IMR-90 (cell line): ENCODE data around the gene F10.

Experiments
- CEBPB ChIP-seq: IDR thresholded peaks from 2 replicates; pipeline ENCODE4 v1.6.1; 2012; ENCODE audit warnings: low read depth, low read length, improper control_type of control experiment
- CHD1 ChIP-seq: IDR thresholded peaks from 2 replicates; pipeline ENCODE4 v1.6.1; 2012; ENCODE audit warnings: low read depth, low read length, improper control_type of control experiment
- CTCF ChIP-seq: conservative IDR thresholded peaks from 2 replicates; pipeline ENCODE4 v1.5.1; 2012; ENCODE audit warnings: mild to moderate bottlenecking, low read depth, low read length, improper control_type of control experiment
- FOS ChIP-seq: fragments of 150-350 bp; IDR thresholded peaks from 2 replicates; pipeline ENCODE4 v1.6.1; 2016; ENCODE audit warnings: low read depth, low read length
- MAFK ChIP-seq: IDR thresholded peaks from 2 replicates; pipeline ENCODE4 v1.6.1; 2012; ENCODE audit warnings: low read depth, low read length, improper control_type of control experiment
- MAZ ChIP-seq: IDR thresholded peaks from 2 replicates; pipeline ENCODE4 v1.6.1; 2012; ENCODE audit warnings: low read depth, mild to moderate bottlenecking, low read length, improper control_type of control experiment, moderate library complexity, borderline replicate concordance
- MXI1 ChIP-seq: IDR thresholded peaks from 2 replicates; pipeline ENCODE4 v1.6.1; 2012; ENCODE audit warnings: low read depth, mild to moderate bottlenecking, low read length, moderate library complexity, borderline replicate concordance
- POLR2A ChIP-seq: IDR thresholded peaks from 2 replicates; pipeline ENCODE4 v1.6.1; 2012; ENCODE audit warnings: mild to moderate bottlenecking, low read depth, low read length
- RAD21 ChIP-seq: IDR thresholded peaks from 2 replicates; pipeline ENCODE4 v1.6.1; 2012; ENCODE audit warnings: low read length, improper control_type of control experiment
- RCOR1 ChIP-seq: IDR thresholded peaks from 2 replicates; pipeline ENCODE4 v1.6.1; 2012; ENCODE audit warnings: mild to moderate bottlenecking, low read length, improper control_type of control experiment; ENCODE audit not compliant: insufficient replicate concordance
- RFX5 ChIP-seq: IDR thresholded peaks from 2 replicates; pipeline ENCODE4 v1.8.0; 2012; ENCODE audit warnings: low read depth, mild to moderate bottlenecking, low read length, moderate library complexity
- SMC3 ChIP-seq: fragments of 150-350 bp; IDR thresholded peaks from 2 replicates; pipeline ENCODE4 v1.6.1; 2016; ENCODE audit warnings: low read depth, mild to moderate bottlenecking, antibody characterized with exemption, low read length, moderate library complexity
- TF ChIP-seq, protein P1 (sequence below): fragments of 150-350 bp; IDR thresholded peaks from 2 replicates; pipeline ENCODE4 v1.6.1; 2017; ENCODE audit warnings: mild to moderate bottlenecking, antibody characterized with exemption, low read length, low read depth

- TF ChIP-seq CTCF (no peak), RFX5 (no peak), CEBPB (no peak), RAD21 (no peak), POLR2A (no peak), MXI1 (no peak), SMC3 (no peak), RCOR1 (no peak), CHD1 (no peak), FOS (no peak), MAFK (no peak), MAZ (no peak)
- TF ChIP-seq, protein P1, sequence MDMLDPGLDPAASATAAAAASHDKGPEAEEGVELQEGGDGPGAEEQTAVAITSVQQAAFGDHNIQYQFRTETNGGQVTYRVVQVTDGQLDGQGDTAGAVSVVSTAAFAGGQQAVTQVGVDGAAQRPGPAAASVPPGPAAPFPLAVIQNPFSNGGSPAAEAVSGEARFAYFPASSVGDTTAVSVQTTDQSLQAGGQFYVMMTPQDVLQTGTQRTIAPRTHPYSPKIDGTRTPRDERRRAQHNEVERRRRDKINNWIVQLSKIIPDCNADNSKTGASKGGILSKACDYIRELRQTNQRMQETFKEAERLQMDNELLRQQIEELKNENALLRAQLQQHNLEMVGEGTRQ = no peak
Measured at GRCh38 chr13:113195360-113195759, 72.8 kb downstream of the F10 start.
